22Rv1 (cell line): ENCODE results near the gene FXYD6.

ENCODE experiments used
- H3K27ac ChIP-seq: fragments of 450-650 bp; 2 replicates; pipeline ENCODE4 v1.5.1; 2017
- CTCF ChIP-seq: fragments of 450-650 bp; IDR thresholded peaks from 2 replicates; pipeline ENCODE4 v1.5.1; 2017; ENCODE audit warnings: mild to moderate bottlenecking
- ZFX ChIP-seq: fragments of 450-650 bp; IDR thresholded peaks from 2 replicates; pipeline ENCODE4 v1.6.1; 2017; ENCODE audit warnings: antibody characterized with exemption, borderline replicate concordance

The FXYD6 gene

GRCh38 chr11:117826832-117827231 lies 49.6 kb downstream of the FXYD6 start:
- TF ChIP-seq ZFX (no peak), CTCF (no peak)
- no peak overlapping the region for H3K27ac ChIP-seq

GRCh38 chr11:117826190-117826570 lies 50.3 kb downstream of the FXYD6 start:
- no peak overlapping the region for H3K27ac ChIP-seq
- TF ChIP-seq ZFX (no peak), CTCF (no peak)

- TF ChIP-seq CTCF: no peak
- TF ChIP-seq ZFX: no peak
These were observed 50.8 kb downstream of the FXYD6 start for GRCh38 chr11:117825538-117826189.

GRCh38 chr11:117824571-117825537 lies 51.6 kb downstream of the FXYD6 start, which contains the start of gene FXYD2:
Gene FXYD2 (minus strand): TSS chr11:117824744. CDS start chr11:117824678, 66 bp downstream.
- TF ChIP-seq ZFX (no peak), CTCF (no peak)
- no peak within 1 kb of the TSS for H3K27ac ChIP-seq

More at GRCh38 chr11:117825538-117826189, 50.8 kb downstream of the FXYD6 start:
- H3K27ac ChIP-seq: no peak overlapping the region

GRCh38 chr11:117823946-117824420 lies 52.5 kb downstream of the FXYD6 start:
- no peak for TF ChIP-seq ZFX

GRCh38 chr11:117823294-117823945 lies 53.0 kb downstream of the FXYD6 start:
- no peak overlapping the region for H3K27ac ChIP-seq
- TF ChIP-seq ZFX: no peak
- TF ChIP-seq CTCF: no peak

More at GRCh38 chr11:117823946-117824420, 52.5 kb downstream of the FXYD6 start:
- no peak overlapping the region for H3K27ac ChIP-seq
